Measurements from ENCODE around the gene KCNQ1OT1. TPM values are rescaled to one million over a fixed set of nuclear protein-coding genes. Genes with fewer than 3 reads are reported as not detected.

KCNQ1OT1 gene
- total and polyA plus RNA-seq, 9 donors = 0.43 to 11.5 (median 5.2) TPM

- H3K9me3 ChIP-seq = no peaks in the 10 kb centered on the region
- WGBS, 3 donors = 93 to 98% (median 98%) methylated on average over 7 of the region's 7 CpGs
- H3K4me1 ChIP-seq (ENCODE audit: insufficient read depth) = no peaks in the 10 kb centered on the region
- TF ChIP-seq POLR2A (IDR thresholded peaks at IDR 0.05) = no peak
- TF ChIP-seq CTCF (IDR thresholded peaks at IDR 0.05) = no peak
- no peak for TF ChIP-seq EP300 (IDR thresholded peaks at IDR 0.05)
- no peak overlapping the region for H3K27ac ChIP-seq
- intact Hi-C loops (cut with DNase I) = no loop called here
- no peaks in the 10 kb centered on the region for H3K36me3 ChIP-seq
- no peaks in the 10 kb centered on the region for H3K27me3 ChIP-seq
- no peak overlapping the region for H3K4me3 ChIP-seq
- DNase-seq = no peak
Observed at GRCh38 chr11:2714871-2715270, 15.1 kb upstream of the KCNQ1OT1 start.

GRCh38 chr11:2714463-2714800, 14.6 kb upstream of the KCNQ1OT1 start:
- Histone ChIP-seq H3K4me1 (ENCODE audit: insufficient read depth) (no peaks in the 10 kb centered on the region), H3K36me3 (no peaks in the 10 kb centered on the region), H3K4me3 (no peak overlapping the region), H3K27me3 (no peaks in the 10 kb centered on the region), H3K27ac (no peak overlapping the region), H3K9me3 (no peaks in the 10 kb centered on the region)
- intact Hi-C loops (cut with DNase I) = no loop called here
- TF ChIP-seq EP300 (IDR thresholded peaks at IDR 0.05) (no peak), CTCF (IDR thresholded peaks at IDR 0.05) (no peak), POLR2A (IDR thresholded peaks at IDR 0.05) (no peak)
- no peak for DNase-seq
- 94 to 97% (median 97%) methylated on average over 9 of the region's 9 CpGs for WGBS, 3 donors

- WGBS, 3 donors = 84 to 91% (median 90%) methylated on average over 26 of the region's 26 CpGs
- H3K9me3 ChIP-seq = no peaks in the 10 kb centered on the region
- no peak for TF ChIP-seq CTCF (IDR thresholded peaks at IDR 0.05)
- TF ChIP-seq POLR2A (IDR thresholded peaks at IDR 0.05) = no peak
- TF ChIP-seq EP300 (IDR thresholded peaks at IDR 0.05) = no peak
- H3K4me1 ChIP-seq (ENCODE audit: insufficient read depth) = no peaks in the 10 kb centered on the region
- H3K27me3 ChIP-seq = no peaks in the 10 kb centered on the region
- H3K4me3 ChIP-seq = no peak overlapping the region
- intact Hi-C loops (cut with DNase I) = no loop called here
- H3K27ac ChIP-seq = no peak overlapping the region
- no peak for DNase-seq
- H3K36me3 ChIP-seq = no peaks in the 10 kb centered on the region
Observed at GRCh38 chr11:2713661-2714462, 14.1 kb upstream of the KCNQ1OT1 start.

DNA sequence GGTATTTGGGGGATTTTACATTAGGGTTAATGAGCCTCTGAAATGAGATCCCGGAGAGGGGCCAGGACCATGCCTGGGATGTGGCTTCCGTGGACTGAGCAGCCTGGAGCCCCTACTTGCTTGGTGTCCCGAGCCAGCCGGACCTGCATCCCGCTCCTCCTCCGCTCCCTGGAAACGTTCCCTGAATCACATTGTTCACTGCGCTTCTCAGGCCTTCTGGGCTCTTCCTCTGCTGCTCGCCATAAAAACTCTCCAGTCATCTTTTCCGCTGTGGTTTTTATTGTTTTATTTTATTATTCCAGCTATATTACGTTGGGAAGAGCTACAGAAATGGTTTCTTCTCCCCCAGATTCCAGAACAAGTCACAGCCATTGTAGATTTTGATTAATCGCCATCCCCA, 13.3 kb upstream of the KCNQ1OT1 start:
- Histone ChIP-seq H3K27me3 (no peaks in the 10 kb centered on the region), H3K36me3 (no peaks in the 10 kb centered on the region), H3K4me3 (no peak overlapping the region), H3K4me1 (ENCODE audit: insufficient read depth) (peaks cover 6% of the 10 kb centered on the region), H3K9me3 (no peaks in the 10 kb centered on the region), H3K27ac (no peak overlapping the region)
- TF ChIP-seq CTCF (IDR thresholded peaks at IDR 0.05) = no peak
- WGBS, 3 donors = 47 to 74% (median 72%) methylated on average over 12 of the region's 12 CpGs
- DNase-seq = no peak
- intact Hi-C loops (cut with DNase I) = no loop called here
